ENCODE results near the gene BRWD1. TPM values are rescaled to one million over a fixed set of nuclear protein-coding genes. Genes with fewer than 3 reads are reported as not detected.

Gene BRWD1
- total and polyA plus RNA-seq, 2 of the 8 experiments (the other 6 are each of a cell fraction or from before 2014, with no cell fraction given): 9.3 to 45.2 TPM

DNA sequence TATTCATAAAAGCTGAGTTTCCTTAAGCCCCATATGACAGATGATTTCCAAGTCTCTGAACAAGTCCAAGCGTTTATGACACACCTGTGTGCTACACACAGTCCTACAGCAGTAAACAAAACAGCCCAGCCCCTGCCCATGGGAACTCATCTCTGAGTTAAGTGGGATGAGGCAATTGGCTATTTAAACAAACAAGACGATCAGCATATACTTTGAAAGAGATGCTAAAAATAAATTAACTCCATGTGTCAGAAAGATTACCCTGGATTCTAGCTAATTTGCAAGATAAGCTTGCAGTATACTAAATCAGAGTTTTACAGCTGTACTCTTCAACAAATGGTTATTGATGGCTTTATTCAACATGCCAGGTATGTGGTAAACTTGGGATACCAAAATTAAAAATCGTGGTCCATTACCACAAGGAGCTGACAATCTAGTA is 137.1 kb downstream of the BRWD1 start:
- H3K36me3 ChIP-seq (ENCODE audit: control insufficient read depth in 2 of 4, insufficient read depth in 4 of 4, low read length in 3 of 4): peaks cover 2 to 55% (median 20%) of the 10 kb centered on the region in 4 experiments; a peak in 7 of 8 replicates
- POLR2A ChIA-PET (ENCODE audit: partially characterized antibody): interaction anchor here (1.5 to 2.1 kb wide), 3 partner anchors 8 to 138 kb away, joined by 3 to 5 read pairs (median 3); no protein-coding TSS in a partner anchor
- H3K4ac ChIP-seq (replicated peaks; ENCODE audit: insufficient read length, low read depth, low read length): no peak overlapping the region
- no peak overlapping the region for H2BK5ac ChIP-seq (ENCODE audit: low read depth, low read length)
- no peak overlapping the region for H3K18ac ChIP-seq (ENCODE audit: extremely low read depth, low read length)
- H4K8ac ChIP-seq (ENCODE audit: extremely low read depth, insufficient read depth, low read length): no peak overlapping the region
- no peak overlapping the region for H3K9ac ChIP-seq (replicated peaks in 1 of 4; ENCODE audit: extremely low read depth in 1 of 4, low read depth in 3 of 4, low read length in 3 of 4)
- no peaks in the 10 kb centered on the region for H3K27me3 ChIP-seq (replicated peaks in 1 of 4; ENCODE audit: control insufficient read depth in 3 of 4, extremely low read depth in 1 of 4, insufficient read depth in 3 of 4, low read length in 3 of 4)
- H3K4me3 ChIP-seq (ENCODE audit: extremely low read depth in 1 of 4, insufficient read depth in 2 of 4, low read depth in 3 of 4, low read length in 4 of 4): no peak overlapping the region
- H2BK15ac ChIP-seq (ENCODE audit: low read length): no peak overlapping the region
- no peak overlapping the region for H2AK5ac ChIP-seq (ENCODE audit: low read depth, low read length)
- H2BK12ac ChIP-seq (ENCODE audit: low read depth, low read length): no peak overlapping the region
- H2BK120ac ChIP-seq (replicated peaks; ENCODE audit: low read depth, low read length): no peak overlapping the region
- no peak overlapping the region for H3K27ac ChIP-seq (ENCODE audit: low read depth, low read length)
- no peak overlapping the region for H3K56ac ChIP-seq (replicated peaks; ENCODE audit: insufficient read length, low read depth, low read length)
- no peaks in the 10 kb centered on the region; the same call in 1 of the 2 replicates for H3K79me1 ChIP-seq (ENCODE audit: low read depth, low read length)
- H3K23me2 ChIP-seq (ENCODE audit: low read depth, low read length): no peaks in the 10 kb centered on the region
- CTCF ChIA-PET (ENCODE audit: partially characterized antibody): interaction anchor here (0.6 kb wide), 1 partner anchor 211 kb away, joined by 5 read pairs; no protein-coding TSS in a partner anchor
- H3K4me1 ChIP-seq (replicated peaks in 1 of 4; ENCODE audit: control insufficient read depth in 3 of 4, insufficient read depth in 4 of 4, low read length in 3 of 4): no peaks in the 10 kb centered on the region
- H2BK20ac ChIP-seq (ENCODE audit: low read length): no peak overlapping the region
- DNase-seq (ENCODE audit: low read depth in 1 of 2, low spot score in 2 of 2) (no peak), FAIRE-seq (no peak)
- H4K91ac ChIP-seq (replicated peaks; ENCODE audit: insufficient read length, low read length): no peak overlapping the region
- H4K5ac ChIP-seq (ENCODE audit: insufficient read length, low read depth, low read length): no peak overlapping the region
- peaks cover 0 to 13% of the 10 kb centered on the region in 2 experiments; a peak in 2 of 4 replicates for H3K79me2 ChIP-seq (ENCODE audit: control insufficient read depth in 1 of 2, insufficient read depth in 2 of 2, low read length in 2 of 2)
- H3K14ac ChIP-seq (ENCODE audit: insufficient read length): no peak overlapping the region
- H3K9me3 ChIP-seq (ENCODE audit: insufficient read depth in 2 of 2, low read depth in 1 of 2, low read length in 1 of 2): no peaks in the 10 kb centered on the region
- peaks cover 0 to 1% of the 10 kb centered on the region in 2 experiments for H4K20me1 ChIP-seq (replicated peaks in 1 of 2; ENCODE audit: control insufficient read depth in 1 of 2, insufficient read depth in 2 of 2, low read length in 2 of 2)
- 65% methylated on average over 3 of the region's 3 CpGs; no CpG with 5 or more reads in 1 of the 2 experiments for WGBS, 2 experiments (ENCODE audit: extremely low coverage in 1 of 2, insufficient coverage in 1 of 2, insufficient read length in 1 of 2, insufficient replicate concordance in 2 of 2, low coverage in 1 of 2, low lambda C conversion rate in 2 of 2, missing lambda C conversion rate in 1 of 2)
- no peak overlapping the region for H2AFZ ChIP-seq (ENCODE audit: low read length)
- H3K4me2 ChIP-seq (ENCODE audit: insufficient read depth in 1 of 2, low read depth in 2 of 2, low read length in 2 of 2): no peak overlapping the region
- no peak overlapping the region for H3K23ac ChIP-seq (ENCODE audit: insufficient read length)
- TF ChIP-seq TAF7 (optimal IDR thresholded peaks at IDR 0.05; ENCODE audit: borderline replicate concordance, low read depth, low read length) (no peak), RXRA (IDR thresholded peaks at IDR 0.05; ENCODE audit: insufficient read depth, low read depth, low read length) (no peak), BCL11A (IDR thresholded peaks at IDR 0.05; ENCODE audit: low read depth in 2 of 2, low read length in 2 of 2) (no peak), MAFK (IDR thresholded peaks at IDR 0.05; ENCODE audit: low read depth, low read length) (no peak), TBP (IDR thresholded peaks at IDR 0.05; ENCODE audit: low read depth, low read length) (no peak), KDM5A (IDR thresholded peaks at IDR 0.05; ENCODE audit: low read length) (no peak), SIN3A (conservative IDR thresholded peaks at IDR 0.05 in 1 of 2, IDR thresholded peaks at IDR 0.05 in 1 of 2; ENCODE audit: low read depth in 1 of 2, low read length in 2 of 2) (no peak), POLR2AphosphoS5 (IDR thresholded peaks at IDR 0.05; ENCODE audit: low read depth, low read length) (no peak)

Data from H1 (cell line).